ENCODE data around the gene BRD8.

The BRD8 gene

DNA sequence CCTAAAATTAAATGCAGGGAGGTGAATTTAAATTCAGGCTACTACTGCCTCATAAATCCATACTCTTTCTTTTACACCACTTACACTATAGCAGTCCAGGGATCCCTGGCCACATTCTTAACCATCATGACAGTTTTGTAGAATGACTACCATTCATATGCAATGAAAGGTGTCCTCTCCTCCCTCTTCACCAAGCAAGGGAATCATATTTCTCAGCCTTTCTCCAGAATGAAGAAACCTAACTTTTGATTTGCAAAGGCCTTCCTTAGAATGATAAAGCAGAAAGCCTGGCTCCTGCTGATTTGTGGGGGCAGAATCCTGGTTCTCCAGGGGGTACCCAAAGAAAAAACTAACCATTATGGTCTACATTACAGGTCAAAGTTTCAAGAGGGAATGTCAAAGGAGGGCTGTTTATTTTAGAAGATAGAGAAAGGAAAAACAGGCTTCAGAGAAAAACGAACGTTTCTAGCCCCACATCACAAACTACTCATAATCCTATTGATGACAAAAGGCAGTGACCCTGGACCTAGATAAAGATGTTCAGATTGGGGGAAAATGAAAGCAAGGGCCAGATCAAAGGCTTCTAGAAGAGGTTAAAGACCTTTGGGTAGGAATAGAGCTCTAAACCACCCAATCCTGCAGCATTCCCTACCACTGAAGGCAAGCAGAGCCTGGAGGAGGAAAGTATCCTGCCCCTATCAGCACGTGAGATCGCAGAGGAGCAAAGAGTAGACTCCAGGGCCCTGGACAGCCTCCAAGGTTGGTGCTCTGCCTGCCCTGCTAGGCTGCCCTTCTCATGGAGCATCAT, 83.1 kb downstream of the BRD8 start:
- DNase-seq, result no peak

DNA sequence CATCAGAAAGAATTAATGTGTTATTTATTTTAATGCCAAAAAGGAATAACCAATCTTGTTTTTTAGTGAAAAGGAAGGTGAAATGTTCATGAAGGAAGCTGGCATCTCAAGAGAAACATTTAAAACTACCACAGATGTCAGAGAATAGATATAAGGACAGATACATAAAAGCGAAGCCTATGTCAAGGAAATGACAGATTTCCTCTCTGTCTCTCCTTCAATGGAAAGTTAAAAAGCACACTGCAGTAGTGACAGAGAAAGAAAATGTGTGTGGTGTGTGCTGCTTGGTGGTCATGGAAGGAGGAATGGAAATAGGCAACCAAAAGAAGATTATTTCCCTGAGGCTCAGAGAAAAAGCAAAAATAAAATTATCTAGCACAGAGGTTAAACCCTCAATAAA, 85.4 kb downstream of the BRD8 start:
- no peak for DNase-seq

DNA sequence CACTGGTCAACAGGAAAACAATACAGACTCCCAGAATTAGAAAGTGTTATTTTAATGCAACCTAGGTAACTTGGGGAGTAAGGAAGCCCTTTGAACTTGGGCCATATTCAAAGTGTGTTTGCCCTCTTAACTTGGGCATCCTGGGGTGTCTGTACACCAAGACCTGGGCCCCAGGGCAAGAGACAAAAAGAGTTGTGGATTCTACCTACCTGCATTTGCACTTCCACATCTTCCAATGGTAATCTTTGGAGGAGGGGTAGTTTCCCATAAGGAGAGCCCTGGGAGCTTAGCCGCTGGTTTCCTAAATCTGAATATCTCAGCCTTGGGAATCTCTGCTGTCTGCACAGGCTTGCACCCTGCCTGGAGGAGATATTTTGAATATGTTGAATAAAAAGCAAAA, 86.1 kb downstream of the BRD8 start:
- no peak for DNase-seq

DNA sequence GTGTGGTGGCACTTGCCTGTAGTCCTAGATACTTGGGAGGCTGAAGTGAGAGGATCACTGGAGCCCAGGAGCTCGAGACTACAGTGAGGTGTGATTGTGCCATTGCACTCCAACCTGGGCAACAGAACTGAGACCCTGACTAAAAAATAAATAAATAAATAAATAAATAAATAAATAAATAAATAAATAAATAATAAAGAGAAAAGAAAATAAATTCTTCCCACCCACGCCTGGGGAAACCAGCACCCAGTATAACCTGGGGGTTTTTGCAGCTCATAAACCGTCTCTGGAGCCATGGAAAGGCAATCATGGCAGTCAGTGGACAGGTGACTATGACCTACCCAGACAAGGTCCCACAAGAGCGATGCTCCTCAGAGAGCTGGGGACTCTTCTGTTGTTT, 86.7 kb downstream of the BRD8 start:
- no peak for DNase-seq

Measured in NCI-H774 (cell line).